Mammary epithelial cell (primary cell): ENCODE measurements around the gene ACSF3.

ENCODE experiments used
- EZH2 ChIP-seq: IDR thresholded peaks from 2 replicates; pipeline ENCODE4 v1.6.1; 2012; ENCODE audit warnings: low read length, inconsistent platforms, borderline replicate concordance
- TF ChIP-seq, protein P1 (sequence below), 2 donors: IDR thresholded peaks in 1 of 2; conservative IDR thresholded peaks in 1 of 2; 2 replicates each; pipeline ENCODE4 v1.5.1; 2011 to 2012; ENCODE audit warnings: inconsistent platforms in 2 of 2, low read length in 2 of 2, mild to moderate bottlenecking in 2 of 2, control low read depth in 1 of 2, low read depth in 1 of 2; ENCODE audit not compliant: insufficient read depth in 1 of 2; ENCODE audit errors: extremely low read depth in 1 of 2

DNA sequence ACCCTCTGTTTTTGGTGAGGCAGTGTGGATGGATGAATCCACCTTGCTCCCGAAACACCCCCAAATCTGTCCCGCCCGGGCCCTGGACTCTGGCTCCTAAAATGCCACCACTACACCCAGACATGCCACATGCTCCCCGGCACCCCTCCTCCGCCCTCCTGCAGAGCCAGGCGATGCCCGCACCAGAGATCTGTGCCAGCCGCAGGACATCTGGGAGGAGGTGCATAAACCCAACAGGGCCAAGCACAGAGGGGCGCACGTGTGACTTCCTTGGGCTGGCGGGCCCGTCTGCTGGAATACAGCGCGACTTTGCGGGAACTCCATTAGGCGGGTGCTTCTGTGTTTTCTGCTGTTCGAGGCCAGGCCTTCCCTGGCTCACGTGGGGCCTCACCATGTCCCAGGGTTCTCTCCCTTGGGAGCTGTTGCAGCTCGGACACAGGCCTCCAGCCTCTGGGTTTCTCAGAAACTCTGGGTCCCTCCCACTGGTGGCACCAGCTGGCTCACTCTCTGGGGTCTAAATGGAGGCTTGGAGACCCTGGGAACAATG lies 14.1 kb upstream of the ACSF3 start:
- TF ChIP-seq EZH2, result no peak
- TF ChIP-seq, protein P1, sequence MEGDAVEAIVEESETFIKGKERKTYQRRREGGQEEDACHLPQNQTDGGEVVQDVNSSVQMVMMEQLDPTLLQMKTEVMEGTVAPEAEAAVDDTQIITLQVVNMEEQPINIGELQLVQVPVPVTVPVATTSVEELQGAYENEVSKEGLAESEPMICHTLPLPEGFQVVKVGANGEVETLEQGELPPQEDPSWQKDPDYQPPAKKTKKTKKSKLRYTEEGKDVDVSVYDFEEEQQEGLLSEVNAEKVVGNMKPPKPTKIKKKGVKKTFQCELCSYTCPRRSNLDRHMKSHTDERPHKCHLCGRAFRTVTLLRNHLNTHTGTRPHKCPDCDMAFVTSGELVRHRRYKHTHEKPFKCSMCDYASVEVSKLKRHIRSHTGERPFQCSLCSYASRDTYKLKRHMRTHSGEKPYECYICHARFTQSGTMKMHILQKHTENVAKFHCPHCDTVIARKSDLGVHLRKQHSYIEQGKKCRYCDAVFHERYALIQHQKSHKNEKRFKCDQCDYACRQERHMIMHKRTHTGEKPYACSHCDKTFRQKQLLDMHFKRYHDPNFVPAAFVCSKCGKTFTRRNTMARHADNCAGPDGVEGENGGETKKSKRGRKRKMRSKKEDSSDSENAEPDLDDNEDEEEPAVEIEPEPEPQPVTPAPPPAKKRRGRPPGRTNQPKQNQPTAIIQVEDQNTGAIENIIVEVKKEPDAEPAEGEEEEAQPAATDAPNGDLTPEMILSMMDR (conservative IDR thresholded peaks at IDR 0.05 in 1 of 2, IDR thresholded peaks at IDR 0.05 in 1 of 2; ENCODE audit: extremely low read depth in 1 of 2, insufficient read depth in 1 of 2, low read depth in 1 of 2, low read length in 2 of 2), result no peak
